WTC11 (cell line): ENCODE data around the gene SLC38A11. TPM values are rescaled to one million over a fixed set of nuclear protein-coding genes. Genes with fewer than 3 reads are reported as not detected.
"Not testable (repeated sequence)": the region's sequence is repeated elsewhere in the genome, so short reads cannot be mapped to it uniquely, and the experiment has no call there.

ENCODE experiments used
- ATAC-seq: fragments of 200-7000 bp; cut with Tn5 transposase; 2 replicates; pipeline ENCODE4 v1.10.0; 2021; ENCODE audit warnings: mild to moderate bottlenecking, moderate library complexity
- CTCF ChIA-PET: fragments of 300-600 bp; sonication (Branson Sonifier 250); formaldehyde crosslinking; loops from one replicate; lab custom pipeline; 2021; ENCODE audit warnings: antibody characterized with exemption; lab: Charles Lee
- POLR2A ChIA-PET: fragments of 350-600 bp; sonication (Branson Sonifier 250); formaldehyde crosslinking; loops from one replicate; lab custom pipeline; 2021; ENCODE audit warnings: antibody characterized with exemption; lab: Charles Lee
- DNase-seq: peaks from one replicate; pipeline ENCODE4 v3.0.0; 2021; ENCODE audit warnings: low spot score
- H3K27ac Mint-ChIP-seq: 2 replicates; pipeline ENCODE4 v1.8.0; 2021; ENCODE audit warnings: mixed read lengths
- H3K27me3 Mint-ChIP-seq: 2 replicates; pipeline ENCODE4 v1.8.0; 2021; ENCODE audit warnings: low read depth, mild to moderate bottlenecking, moderate library complexity, mixed read lengths
- H3K36me3 Mint-ChIP-seq: 2 replicates; pipeline ENCODE4 v1.8.0; 2021; ENCODE audit warnings: mixed read lengths
- H3K4me1 Mint-ChIP-seq: 2 replicates; pipeline ENCODE4 v1.8.0; 2022; ENCODE audit warnings: mixed read lengths
- H3K4me3 Mint-ChIP-seq: 2 replicates; pipeline ENCODE4 v1.8.0; 2021; ENCODE audit warnings: mild to moderate bottlenecking, moderate library complexity, mixed read lengths
- H3K9me3 Mint-ChIP-seq: 2 replicates; pipeline ENCODE4 v1.8.0; 2021; ENCODE audit warnings: mixed read lengths
- ATF1 ChIP-seq: sonication (generic); formaldehyde crosslinking; IDR thresholded peaks from 2 replicates; pipeline ENCODE4 v1.8.1; 2023; ENCODE audit warnings: mild to moderate bottlenecking, moderate library complexity, missing genetic modification reagents
- CREM ChIP-seq: sonication (generic); formaldehyde crosslinking; IDR thresholded peaks from 2 replicates; pipeline ENCODE4 v1.8.1; 2022; ENCODE audit warnings: mild to moderate bottlenecking, missing genetic modification reagents, moderate library complexity
- FOXP4 ChIP-seq: sonication (generic); formaldehyde crosslinking; IDR thresholded peaks from 2 replicates; pipeline ENCODE4 v1.8.0; 2022; ENCODE audit warnings: mild to moderate bottlenecking, missing genetic modification reagents
- GABPB1 ChIP-seq: sonication (generic); formaldehyde crosslinking; IDR thresholded peaks from 2 replicates; pipeline ENCODE4 v1.8.1; 2023; ENCODE audit warnings: mild to moderate bottlenecking, missing genetic modification reagents
- HMGA2 ChIP-seq: fragments of 250-450 bp; sonication (Bioruptor Pico); IDR thresholded peaks from 2 replicates; pipeline ENCODE4 v1.4.0; 2021; ENCODE audit warnings: mild to moderate bottlenecking, moderate library complexity
- IRF1 ChIP-seq: sonication (generic); formaldehyde crosslinking; IDR thresholded peaks from 2 replicates; pipeline ENCODE4 v1.8.0; 2023; ENCODE audit warnings: missing genetic modification reagents
- NFE2L1 ChIP-seq: sonication (generic); formaldehyde crosslinking; IDR thresholded peaks from 2 replicates; pipeline ENCODE4 v1.8.1; 2023; ENCODE audit warnings: missing genetic modification reagents
- TCF7 ChIP-seq: sonication (generic); formaldehyde crosslinking; IDR thresholded peaks from 2 replicates; pipeline ENCODE4 v1.8.0; 2022; ENCODE audit warnings: mild to moderate bottlenecking, low read depth, missing genetic modification reagents, moderate library complexity
- TEAD1 ChIP-seq: sonication (generic); formaldehyde crosslinking; IDR thresholded peaks from 2 replicates; pipeline ENCODE4 v1.8.0; 2022; ENCODE audit warnings: mild to moderate bottlenecking, missing genetic modification reagents
- ZNF396 ChIP-seq: fragments of 250-450 bp; sonication (Bioruptor Pico); IDR thresholded peaks from 2 replicates; pipeline ENCODE4 v1.8.0; 2021; ENCODE audit warnings: mild to moderate bottlenecking, moderate library complexity, borderline replicate concordance
- total RNA-seq: library from RNA; stranded (reverse); gene quantifications from 3 replicates; pipeline ENCODE4 v1.2.3, GENCODE V29; 2021
- TF ChIP-seq, protein P1 (sequence below): sonication (generic); formaldehyde crosslinking; conservative IDR thresholded peaks from 2 replicates; pipeline ENCODE4 v1.8.1; 2023; ENCODE audit warnings: mild to moderate bottlenecking, low read depth, missing genetic modification reagents, moderate library complexity
- TF ChIP-seq, protein P2 (sequence below): sonication (generic); formaldehyde crosslinking; IDR thresholded peaks from 2 replicates; pipeline ENCODE4 v1.8.0; 2023; ENCODE audit warnings: missing genetic modification reagents, mild to moderate bottlenecking, borderline replicate concordance
- TF ChIP-seq, protein P3 (sequence below): sonication (generic); formaldehyde crosslinking; IDR thresholded peaks from 2 replicates; pipeline ENCODE4 v1.8.1; 2023; ENCODE audit warnings: mild to moderate bottlenecking, moderate library complexity, missing genetic modification reagents
- TF ChIP-seq, protein P4 (sequence below): sonication (generic); formaldehyde crosslinking; IDR thresholded peaks from 2 replicates; pipeline ENCODE4 v1.8.1; 2023; ENCODE audit warnings: mild to moderate bottlenecking, missing genetic modification reagents
- TF ChIP-seq, protein P5 (sequence below): sonication (generic); formaldehyde crosslinking; IDR thresholded peaks from 2 replicates; pipeline ENCODE4 v1.8.0; 2023; ENCODE audit warnings: mild to moderate bottlenecking, missing genetic modification reagents

The SLC38A11 gene
- total RNA-seq, 1 experiment from 2014 or later, result not detected

DNA sequence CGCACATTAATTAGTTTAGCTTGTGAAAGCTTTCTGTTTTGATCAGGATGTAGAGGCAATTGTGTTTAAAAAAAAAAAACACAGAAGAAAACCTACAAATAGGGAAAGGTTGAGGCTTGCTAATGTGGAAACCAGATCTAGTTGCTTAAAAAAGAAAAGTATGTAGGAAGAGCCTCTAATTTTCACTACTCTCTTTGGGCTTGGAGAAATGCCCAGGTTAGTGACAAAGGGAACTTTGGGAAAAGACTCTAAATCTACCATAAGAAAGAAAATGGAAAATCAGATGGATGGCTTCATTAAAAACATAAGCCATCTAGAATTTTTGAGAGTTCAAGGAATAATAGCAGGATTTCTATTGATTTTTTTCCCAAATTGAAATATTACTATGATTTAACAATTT is 47.3 kb upstream of the SLC38A11 start (continued):
- no peak for TF ChIP-seq CREM (CRISPR knock-in tag)
- TF ChIP-seq TEAD1, result no peak
- no peak for TF ChIP-seq ZNF396 (CRISPR knock-in tag)
- no peak for TF ChIP-seq ATF1 (CRISPR knock-in tag)
- no peak for TF ChIP-seq HMGA2

DNA sequence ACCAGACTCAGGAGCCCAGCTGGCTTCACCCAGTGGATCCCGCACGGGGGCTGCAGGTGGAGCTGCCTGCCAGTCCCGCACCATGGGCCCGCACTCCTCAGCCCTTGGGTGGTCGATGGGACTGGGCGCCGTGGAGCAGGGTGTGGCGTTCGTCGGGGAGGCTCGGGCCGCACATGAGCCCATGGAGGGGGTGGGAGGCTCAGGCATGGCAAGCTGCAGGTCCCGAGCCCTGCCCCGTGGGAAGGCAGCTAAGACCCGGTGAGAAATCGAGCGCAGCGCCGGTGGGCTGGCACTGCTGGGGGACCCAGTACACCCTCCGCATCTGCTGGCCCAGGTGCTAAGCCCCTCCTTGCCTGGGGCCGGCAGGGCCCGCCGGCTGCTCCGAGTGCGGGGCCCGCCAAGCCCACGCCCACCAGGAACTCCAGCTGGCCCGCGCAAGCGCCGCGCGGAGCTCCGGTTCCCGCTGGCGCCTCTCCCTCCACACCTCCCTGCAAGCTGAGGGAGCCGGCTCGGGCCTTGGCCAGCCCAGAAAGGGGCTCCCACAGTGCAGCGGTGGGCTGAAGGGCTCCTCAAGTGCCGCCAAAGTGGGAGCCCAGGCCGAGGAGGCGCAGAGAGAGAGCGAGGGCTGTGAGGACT is 39.5 kb upstream of the SLC38A11 start:
- POLR2A ChIA-PET, H3K27me3 Mint-ChIP-seq, ATAC-seq, H3K36me3 Mint-ChIP-seq, H3K4me3 Mint-ChIP-seq, H3K27ac Mint-ChIP-seq, H3K9me3 Mint-ChIP-seq, DNase-seq: not testable (repeated sequence)
- CTCF ChIA-PET, result interaction anchor here (1.0 kb wide), 1 partner anchor 245 kb away, joined by 4 read pairs; the partner anchor contains the start of gene SCN2A
- H3K4me1 Mint-ChIP-seq, result peaks cover 12% of the 10 kb centered on the region

GRCh38 chr2:164993287-164994016 is 38.1 kb upstream of the SLC38A11 start:
- Mint-ChIP-seq H3K27me3 (no peaks in the 10 kb centered on the region), H3K27ac (no peak overlapping the region), H3K36me3 (no peaks in the 10 kb centered on the region), H3K4me3 (no peak overlapping the region), H3K4me1 (peaks cover 12% of the 10 kb centered on the region), H3K9me3 (no peaks in the 10 kb centered on the region)
- ATAC-seq, result no peak
- ChIA-PET POLR2A (no interaction called here), CTCF (interaction anchor here (0.6 to 1.7 kb wide), 24 partner anchors 9 to 881 kb away, joined by 3 to 15 read pairs (median 3); partner anchors contain the start of genes GALNT3, SCN2A and SCN3A)
- no peak for DNase-seq
- TF ChIP-seq, protein P1, sequence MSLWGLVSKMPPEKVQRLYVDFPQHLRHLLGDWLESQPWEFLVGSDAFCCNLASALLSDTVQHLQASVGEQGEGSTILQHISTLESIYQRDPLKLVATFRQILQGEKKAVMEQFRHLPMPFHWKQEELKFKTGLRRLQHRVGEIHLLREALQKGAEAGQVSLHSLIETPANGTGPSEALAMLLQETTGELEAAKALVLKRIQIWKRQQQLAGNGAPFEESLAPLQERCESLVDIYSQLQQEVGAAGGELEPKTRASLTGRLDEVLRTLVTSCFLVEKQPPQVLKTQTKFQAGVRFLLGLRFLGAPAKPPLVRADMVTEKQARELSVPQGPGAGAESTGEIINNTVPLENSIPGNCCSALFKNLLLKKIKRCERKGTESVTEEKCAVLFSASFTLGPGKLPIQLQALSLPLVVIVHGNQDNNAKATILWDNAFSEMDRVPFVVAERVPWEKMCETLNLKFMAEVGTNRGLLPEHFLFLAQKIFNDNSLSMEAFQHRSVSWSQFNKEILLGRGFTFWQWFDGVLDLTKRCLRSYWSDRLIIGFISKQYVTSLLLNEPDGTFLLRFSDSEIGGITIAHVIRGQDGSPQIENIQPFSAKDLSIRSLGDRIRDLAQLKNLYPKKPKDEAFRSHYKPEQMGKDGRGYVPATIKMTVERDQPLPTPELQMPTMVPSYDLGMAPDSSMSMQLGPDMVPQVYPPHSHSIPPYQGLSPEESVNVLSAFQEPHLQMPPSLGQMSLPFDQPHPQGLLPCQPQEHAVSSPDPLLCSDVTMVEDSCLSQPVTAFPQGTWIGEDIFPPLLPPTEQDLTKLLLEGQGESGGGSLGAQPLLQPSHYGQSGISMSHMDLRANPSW (CRISPR knock-in tag), result no peak
- TF ChIP-seq, protein P2, sequence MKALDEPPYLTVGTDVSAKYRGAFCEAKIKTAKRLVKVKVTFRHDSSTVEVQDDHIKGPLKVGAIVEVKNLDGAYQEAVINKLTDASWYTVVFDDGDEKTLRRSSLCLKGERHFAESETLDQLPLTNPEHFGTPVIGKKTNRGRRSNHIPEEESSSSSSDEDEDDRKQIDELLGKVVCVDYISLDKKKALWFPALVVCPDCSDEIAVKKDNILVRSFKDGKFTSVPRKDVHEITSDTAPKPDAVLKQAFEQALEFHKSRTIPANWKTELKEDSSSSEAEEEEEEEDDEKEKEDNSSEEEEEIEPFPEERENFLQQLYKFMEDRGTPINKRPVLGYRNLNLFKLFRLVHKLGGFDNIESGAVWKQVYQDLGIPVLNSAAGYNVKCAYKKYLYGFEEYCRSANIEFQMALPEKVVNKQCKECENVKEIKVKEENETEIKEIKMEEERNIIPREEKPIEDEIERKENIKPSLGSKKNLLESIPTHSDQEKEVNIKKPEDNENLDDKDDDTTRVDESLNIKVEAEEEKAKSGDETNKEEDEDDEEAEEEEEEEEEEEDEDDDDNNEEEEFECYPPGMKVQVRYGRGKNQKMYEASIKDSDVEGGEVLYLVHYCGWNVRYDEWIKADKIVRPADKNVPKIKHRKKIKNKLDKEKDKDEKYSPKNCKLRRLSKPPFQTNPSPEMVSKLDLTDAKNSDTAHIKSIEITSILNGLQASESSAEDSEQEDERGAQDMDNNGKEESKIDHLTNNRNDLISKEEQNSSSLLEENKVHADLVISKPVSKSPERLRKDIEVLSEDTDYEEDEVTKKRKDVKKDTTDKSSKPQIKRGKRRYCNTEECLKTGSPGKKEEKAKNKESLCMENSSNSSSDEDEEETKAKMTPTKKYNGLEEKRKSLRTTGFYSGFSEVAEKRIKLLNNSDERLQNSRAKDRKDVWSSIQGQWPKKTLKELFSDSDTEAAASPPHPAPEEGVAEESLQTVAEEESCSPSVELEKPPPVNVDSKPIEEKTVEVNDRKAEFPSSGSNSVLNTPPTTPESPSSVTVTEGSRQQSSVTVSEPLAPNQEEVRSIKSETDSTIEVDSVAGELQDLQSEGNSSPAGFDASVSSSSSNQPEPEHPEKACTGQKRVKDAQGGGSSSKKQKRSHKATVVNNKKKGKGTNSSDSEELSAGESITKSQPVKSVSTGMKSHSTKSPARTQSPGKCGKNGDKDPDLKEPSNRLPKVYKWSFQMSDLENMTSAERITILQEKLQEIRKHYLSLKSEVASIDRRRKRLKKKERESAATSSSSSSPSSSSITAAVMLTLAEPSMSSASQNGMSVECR (CRISPR knock-in tag), result no peak
- TF ChIP-seq TCF7 (no peak), ZNF396 (CRISPR knock-in tag) (no peak), IRF1 (CRISPR knock-in tag) (no peak), FOXP4 (no peak), NFE2L1 (CRISPR knock-in tag) (no peak), GABPB1 (CRISPR knock-in tag) (no peak)
- TF ChIP-seq, protein P3, sequence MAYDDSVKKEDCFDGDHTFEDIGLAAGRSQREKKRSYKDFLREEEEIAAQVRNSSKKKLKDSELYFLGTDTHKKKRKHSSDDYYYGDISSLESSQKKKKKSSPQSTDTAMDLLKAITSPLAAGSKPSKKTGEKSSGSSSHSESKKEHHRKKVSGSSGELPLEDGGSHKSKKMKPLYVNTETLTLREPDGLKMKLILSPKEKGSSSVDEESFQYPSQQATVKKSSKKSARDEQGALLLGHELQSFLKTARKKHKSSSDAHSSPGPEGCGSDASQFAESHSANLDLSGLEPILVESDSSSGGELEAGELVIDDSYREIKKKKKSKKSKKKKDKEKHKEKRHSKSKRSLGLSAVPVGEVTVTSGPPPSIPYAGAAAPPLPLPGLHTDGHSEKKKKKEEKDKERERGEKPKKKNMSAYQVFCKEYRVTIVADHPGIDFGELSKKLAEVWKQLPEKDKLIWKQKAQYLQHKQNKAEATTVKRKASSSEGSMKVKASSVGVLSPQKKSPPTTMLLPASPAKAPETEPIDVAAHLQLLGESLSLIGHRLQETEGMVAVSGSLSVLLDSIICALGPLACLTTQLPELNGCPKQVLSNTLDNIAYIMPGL (CRISPR knock-in tag), result no peak
- TF ChIP-seq, protein P4, sequence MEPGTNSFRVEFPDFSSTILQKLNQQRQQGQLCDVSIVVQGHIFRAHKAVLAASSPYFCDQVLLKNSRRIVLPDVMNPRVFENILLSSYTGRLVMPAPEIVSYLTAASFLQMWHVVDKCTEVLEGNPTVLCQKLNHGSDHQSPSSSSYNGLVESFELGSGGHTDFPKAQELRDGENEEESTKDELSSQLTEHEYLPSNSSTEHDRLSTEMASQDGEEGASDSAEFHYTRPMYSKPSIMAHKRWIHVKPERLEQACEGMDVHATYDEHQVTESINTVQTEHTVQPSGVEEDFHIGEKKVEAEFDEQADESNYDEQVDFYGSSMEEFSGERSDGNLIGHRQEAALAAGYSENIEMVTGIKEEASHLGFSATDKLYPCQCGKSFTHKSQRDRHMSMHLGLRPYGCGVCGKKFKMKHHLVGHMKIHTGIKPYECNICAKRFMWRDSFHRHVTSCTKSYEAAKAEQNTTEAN (CRISPR knock-in tag), result no peak
- TF ChIP-seq, protein P5, sequence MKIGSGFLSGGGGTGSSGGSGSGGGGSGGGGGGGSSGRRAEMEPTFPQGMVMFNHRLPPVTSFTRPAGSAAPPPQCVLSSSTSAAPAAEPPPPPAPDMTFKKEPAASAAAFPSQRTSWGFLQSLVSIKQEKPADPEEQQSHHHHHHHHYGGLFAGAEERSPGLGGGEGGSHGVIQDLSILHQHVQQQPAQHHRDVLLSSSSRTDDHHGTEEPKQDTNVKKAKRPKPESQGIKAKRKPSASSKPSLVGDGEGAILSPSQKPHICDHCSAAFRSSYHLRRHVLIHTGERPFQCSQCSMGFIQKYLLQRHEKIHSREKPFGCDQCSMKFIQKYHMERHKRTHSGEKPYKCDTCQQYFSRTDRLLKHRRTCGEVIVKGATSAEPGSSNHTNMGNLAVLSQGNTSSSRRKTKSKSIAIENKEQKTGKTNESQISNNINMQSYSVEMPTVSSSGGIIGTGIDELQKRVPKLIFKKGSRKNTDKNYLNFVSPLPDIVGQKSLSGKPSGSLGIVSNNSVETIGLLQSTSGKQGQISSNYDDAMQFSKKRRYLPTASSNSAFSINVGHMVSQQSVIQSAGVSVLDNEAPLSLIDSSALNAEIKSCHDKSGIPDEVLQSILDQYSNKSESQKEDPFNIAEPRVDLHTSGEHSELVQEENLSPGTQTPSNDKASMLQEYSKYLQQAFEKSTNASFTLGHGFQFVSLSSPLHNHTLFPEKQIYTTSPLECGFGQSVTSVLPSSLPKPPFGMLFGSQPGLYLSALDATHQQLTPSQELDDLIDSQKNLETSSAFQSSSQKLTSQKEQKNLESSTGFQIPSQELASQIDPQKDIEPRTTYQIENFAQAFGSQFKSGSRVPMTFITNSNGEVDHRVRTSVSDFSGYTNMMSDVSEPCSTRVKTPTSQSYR (CRISPR knock-in tag), result no peak
